HFFc6 (cell line): ENCODE measurements around the gene IREB2. TPM values are rescaled to one million over a fixed set of nuclear protein-coding genes. Genes with fewer than 3 reads are reported as not detected.

Source experiments
- DNase-seq: peaks from one replicate; pipeline ENCODE4 v3.0.0-alpha.2; 2018
- H3K27ac Mint-ChIP-seq: 2 replicates; pipeline ENCODE4 v1.8.0; 2020; ENCODE audit warnings: mild to moderate bottlenecking, mixed read lengths
- H3K27me3 Mint-ChIP-seq: 2 replicates; pipeline ENCODE4 v1.8.0; 2021; ENCODE audit warnings: mild to moderate bottlenecking, moderate library complexity, mixed read lengths; ENCODE audit not compliant: insufficient read depth
- H3K36me3 Mint-ChIP-seq: 2 replicates; pipeline ENCODE4 v1.8.0; 2021; ENCODE audit warnings: low read depth, mixed read lengths
- H3K4me1 Mint-ChIP-seq: 2 replicates; pipeline ENCODE4 v1.8.0; 2020; ENCODE audit warnings: low read depth, mixed read lengths
- H3K4me3 Mint-ChIP-seq: 2 replicates; pipeline ENCODE4 v1.8.0; 2020; ENCODE audit warnings: mild to moderate bottlenecking, moderate library complexity, mixed read lengths
- H3K9me3 Mint-ChIP-seq: 2 replicates; pipeline ENCODE4 v1.8.0; 2020; ENCODE audit warnings: mild to moderate bottlenecking, mixed read lengths
- total RNA-seq, 6 experiments: library from RNA; stranded (reverse); fragmentation: NEBNext Ultra II Directional; extraction: Animal tissue kit (Norgen Biotek cat#: 25700); gene quantifications; 2 replicates in 1 of 6; 3 replicates in 5 of 6; pipeline ENCODE4 v1.2.3, GENCODE V29; 2021
- TF ChIP-seq, protein P1 (sequence below): fragments of 200-600 bp; sonication (generic); IDR thresholded peaks from 2 replicates; pipeline ENCODE4 v1.5.0; 2021; ENCODE audit warnings: antibody characterized with exemption, mild to moderate bottlenecking

Gene IREB2
- total RNA-seq, 6 experiments from 2014 or later = 35.8 to 42.5 (median 38.5) TPM

DNA sequence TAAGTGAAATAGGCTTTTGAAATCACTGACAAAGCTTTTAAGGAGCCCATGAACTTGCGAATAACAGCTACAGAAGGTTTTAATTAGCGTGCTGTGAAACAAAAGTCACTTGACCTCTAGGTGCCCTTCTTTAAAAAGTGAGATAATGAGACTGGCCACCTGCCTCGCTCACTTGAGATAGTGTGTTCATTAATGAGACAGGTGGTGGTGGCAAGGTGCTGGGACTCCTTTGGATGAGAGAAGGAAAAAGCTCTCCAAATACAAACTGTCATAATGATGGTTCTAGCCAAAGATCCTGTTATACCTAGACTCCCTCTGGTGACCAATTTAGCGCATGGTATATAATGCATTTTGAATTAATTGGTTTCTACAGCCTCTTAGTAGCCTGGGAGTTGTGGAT lies 22.7 kb upstream of the IREB2 start:
- no peaks in the 10 kb centered on the region for H3K36me3 Mint-ChIP-seq
- H3K4me3 Mint-ChIP-seq = no peak overlapping the region
- H3K9me3 Mint-ChIP-seq = no peaks in the 10 kb centered on the region
- TF ChIP-seq, protein P1, sequence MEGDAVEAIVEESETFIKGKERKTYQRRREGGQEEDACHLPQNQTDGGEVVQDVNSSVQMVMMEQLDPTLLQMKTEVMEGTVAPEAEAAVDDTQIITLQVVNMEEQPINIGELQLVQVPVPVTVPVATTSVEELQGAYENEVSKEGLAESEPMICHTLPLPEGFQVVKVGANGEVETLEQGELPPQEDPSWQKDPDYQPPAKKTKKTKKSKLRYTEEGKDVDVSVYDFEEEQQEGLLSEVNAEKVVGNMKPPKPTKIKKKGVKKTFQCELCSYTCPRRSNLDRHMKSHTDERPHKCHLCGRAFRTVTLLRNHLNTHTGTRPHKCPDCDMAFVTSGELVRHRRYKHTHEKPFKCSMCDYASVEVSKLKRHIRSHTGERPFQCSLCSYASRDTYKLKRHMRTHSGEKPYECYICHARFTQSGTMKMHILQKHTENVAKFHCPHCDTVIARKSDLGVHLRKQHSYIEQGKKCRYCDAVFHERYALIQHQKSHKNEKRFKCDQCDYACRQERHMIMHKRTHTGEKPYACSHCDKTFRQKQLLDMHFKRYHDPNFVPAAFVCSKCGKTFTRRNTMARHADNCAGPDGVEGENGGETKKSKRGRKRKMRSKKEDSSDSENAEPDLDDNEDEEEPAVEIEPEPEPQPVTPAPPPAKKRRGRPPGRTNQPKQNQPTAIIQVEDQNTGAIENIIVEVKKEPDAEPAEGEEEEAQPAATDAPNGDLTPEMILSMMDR = peak; percentile 68
- DNase-seq = peak; percentile 41
- H3K27ac Mint-ChIP-seq = no peak overlapping the region
- peaks cover 6% of the 10 kb centered on the region; the same call in 1 of the 2 replicates for H3K4me1 Mint-ChIP-seq
- H3K27me3 Mint-ChIP-seq = peaks cover 16% of the 10 kb centered on the region

DNA sequence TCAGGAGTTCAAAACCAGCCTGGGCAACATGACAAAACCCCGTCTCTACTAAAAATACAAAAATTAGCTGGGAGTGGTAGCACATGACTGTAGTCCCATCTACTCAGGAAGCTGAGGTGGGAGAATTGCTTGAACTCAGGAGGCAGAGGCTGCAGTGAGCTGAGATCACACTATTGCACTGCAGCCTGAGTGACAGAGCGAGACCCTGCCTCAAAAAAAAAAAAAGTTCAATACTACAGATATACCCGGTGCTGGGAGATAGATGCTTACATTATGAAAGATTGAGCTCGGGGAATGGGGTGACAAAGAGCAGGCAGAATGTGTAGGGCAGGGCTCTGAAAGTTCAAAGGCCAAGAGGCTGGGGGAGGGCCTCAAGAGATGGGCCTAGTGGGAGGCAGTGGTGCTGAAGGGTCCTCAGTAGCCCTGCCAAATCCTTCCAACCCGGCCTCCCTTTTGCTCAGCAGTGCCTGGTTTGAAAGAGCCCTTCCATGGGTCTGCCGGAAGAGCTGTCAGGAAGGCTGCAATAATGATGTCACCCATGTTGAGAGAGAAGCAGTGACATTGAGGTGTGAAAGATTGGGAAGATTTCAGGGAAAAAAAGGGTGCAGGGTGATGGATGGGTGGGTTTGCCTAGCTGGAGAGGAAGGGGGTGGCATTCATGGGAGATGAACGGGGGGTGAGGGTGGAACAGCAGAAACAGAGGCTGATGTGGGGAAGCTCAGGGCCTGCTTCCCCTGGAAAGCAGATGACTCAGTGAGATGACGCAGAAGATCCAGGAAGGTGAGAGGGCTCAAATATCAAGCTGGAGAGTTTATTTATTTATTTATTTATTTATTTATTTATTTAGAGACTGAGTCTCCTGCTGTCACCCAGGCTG lies 20.0 kb upstream of the IREB2 start:
- H3K36me3 Mint-ChIP-seq = no peaks in the 10 kb centered on the region
- H3K4me3 Mint-ChIP-seq = no peak overlapping the region
- no peak for DNase-seq
- peaks cover 17% of the 10 kb centered on the region for H3K4me1 Mint-ChIP-seq
- H3K27me3 Mint-ChIP-seq = peaks cover 13% of the 10 kb centered on the region
- TF ChIP-seq, protein P1 = no peak
- no peak overlapping the region for H3K27ac Mint-ChIP-seq
- H3K9me3 Mint-ChIP-seq = no peaks in the 10 kb centered on the region

DNA sequence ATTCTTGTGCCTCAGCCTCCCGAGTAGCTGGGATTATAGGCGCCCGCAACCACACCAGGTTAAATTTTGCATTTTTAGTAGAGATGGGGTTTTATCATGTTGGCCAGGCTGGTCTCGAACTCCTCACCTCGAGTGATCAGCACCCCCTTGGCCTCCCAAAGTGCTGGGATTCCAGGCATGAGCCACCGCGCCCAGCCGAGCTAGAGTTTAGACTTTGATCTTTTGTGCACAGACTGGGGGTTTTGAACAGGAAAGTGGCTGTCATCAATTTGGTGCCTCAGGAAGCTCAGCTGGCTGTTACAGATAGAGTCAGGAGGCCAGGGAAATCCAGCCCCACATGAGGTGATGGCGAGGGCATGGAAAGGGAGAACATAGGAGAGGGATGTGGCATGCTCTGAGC lies 19.3 kb upstream of the IREB2 start:
- DNase-seq = no peak
- no peak overlapping the region for H3K4me3 Mint-ChIP-seq
- no peak overlapping the region for H3K27ac Mint-ChIP-seq
- H3K36me3 Mint-ChIP-seq = no peaks in the 10 kb centered on the region
- peaks cover 17% of the 10 kb centered on the region for H3K4me1 Mint-ChIP-seq
- TF ChIP-seq, protein P1 = no peak
- peaks cover 16% of the 10 kb centered on the region for H3K27me3 Mint-ChIP-seq
- H3K9me3 Mint-ChIP-seq = no peaks in the 10 kb centered on the region

DNA sequence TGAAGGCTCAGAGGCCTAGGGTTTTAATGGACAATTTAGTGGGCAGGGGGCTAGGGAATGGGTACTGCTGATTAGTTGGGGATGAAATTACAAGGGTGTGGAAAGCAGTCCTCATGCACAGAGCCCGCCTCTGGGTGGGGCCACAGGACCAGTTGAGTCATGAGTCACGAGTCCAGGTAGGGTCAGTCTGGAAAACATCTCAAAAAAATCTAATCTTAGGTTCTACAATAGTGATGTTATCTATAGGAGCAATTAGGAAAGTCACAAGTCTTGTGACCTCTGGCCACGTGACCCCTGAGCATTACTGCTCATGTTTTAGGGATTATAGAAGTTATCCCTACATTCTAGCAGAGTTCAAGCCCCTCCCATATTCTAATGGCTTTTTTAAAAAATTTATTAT lies 18.6 kb upstream of the IREB2 start:
- no peak overlapping the region for H3K4me3 Mint-ChIP-seq
- H3K36me3 Mint-ChIP-seq = no peaks in the 10 kb centered on the region
- H3K9me3 Mint-ChIP-seq = no peaks in the 10 kb centered on the region
- DNase-seq = no peak
- H3K4me1 Mint-ChIP-seq = peaks cover 17% of the 10 kb centered on the region
- peaks cover 20% of the 10 kb centered on the region for H3K27me3 Mint-ChIP-seq
- H3K27ac Mint-ChIP-seq = no peak overlapping the region
- TF ChIP-seq, protein P1 = no peak

DNA sequence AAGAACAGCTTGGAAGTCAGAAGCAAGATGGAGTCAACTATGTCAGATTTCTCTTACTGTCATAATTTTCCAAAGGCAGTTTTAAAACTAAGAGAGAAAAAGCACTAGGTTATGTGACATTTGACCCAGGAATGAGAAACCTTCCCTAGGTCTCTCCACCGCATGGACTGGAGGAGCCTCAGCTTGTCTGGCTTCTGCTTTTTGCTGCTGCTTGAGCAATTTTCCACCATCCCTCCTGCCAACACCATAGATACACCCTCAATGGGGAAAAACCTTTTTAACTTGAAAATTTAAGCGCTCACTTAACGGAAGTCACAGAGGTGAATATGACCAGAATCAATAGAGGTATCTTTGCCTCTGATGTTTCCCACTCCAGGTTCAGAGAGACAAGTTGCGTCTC lies 17.8 kb upstream of the IREB2 start:
- TF ChIP-seq, protein P1 = no peak
- H3K4me1 Mint-ChIP-seq = peaks cover 17% of the 10 kb centered on the region
- no peak for DNase-seq
- no peaks in the 10 kb centered on the region for H3K9me3 Mint-ChIP-seq
- no peak overlapping the region for H3K4me3 Mint-ChIP-seq
- H3K36me3 Mint-ChIP-seq = no peaks in the 10 kb centered on the region
- H3K27ac Mint-ChIP-seq = no peak overlapping the region
- peaks cover 21% of the 10 kb centered on the region for H3K27me3 Mint-ChIP-seq
